Measurements from ENCODE around the gene NFATC2.

DNA sequence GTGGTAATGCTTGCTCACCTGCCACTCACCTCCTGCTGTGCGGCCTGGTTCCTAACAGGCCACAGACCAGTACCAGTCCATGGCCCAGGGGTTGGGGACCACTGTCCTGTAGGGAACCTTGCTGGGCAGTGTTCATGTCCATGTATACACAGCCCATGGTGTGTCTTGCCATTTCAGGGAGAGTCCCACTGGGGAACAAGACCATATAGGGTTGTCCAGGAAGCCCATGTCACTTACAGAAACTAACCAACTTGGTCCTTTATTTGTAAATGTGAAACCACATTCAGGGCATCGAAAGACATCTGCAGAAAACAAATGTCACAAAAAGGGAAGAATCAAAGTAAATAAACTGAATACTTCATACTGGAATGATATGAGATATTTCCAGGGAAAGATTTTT is 179.1 kb downstream of the NFATC2 start:
- TF ChIP-seq EP300 (IDR thresholded peaks at IDR 0.05; ENCODE audit: borderline replicate concordance), result no peak
- no peak for TF ChIP-seq CEBPB (IDR thresholded peaks at IDR 0.05)
- TF ChIP-seq EGR1 (IDR thresholded peaks at IDR 0.05), result no peak
- TF ChIP-seq TCF12 (IDR thresholded peaks at IDR 0.05; ENCODE audit: low read depth), result no peak
- TF ChIP-seq YY1 (IDR thresholded peaks at IDR 0.05; ENCODE audit: low read depth), result no peak
- TF ChIP-seq CREB1 (IDR thresholded peaks at IDR 0.05; ENCODE audit: low read depth), result no peak
- TF ChIP-seq, protein P1, sequence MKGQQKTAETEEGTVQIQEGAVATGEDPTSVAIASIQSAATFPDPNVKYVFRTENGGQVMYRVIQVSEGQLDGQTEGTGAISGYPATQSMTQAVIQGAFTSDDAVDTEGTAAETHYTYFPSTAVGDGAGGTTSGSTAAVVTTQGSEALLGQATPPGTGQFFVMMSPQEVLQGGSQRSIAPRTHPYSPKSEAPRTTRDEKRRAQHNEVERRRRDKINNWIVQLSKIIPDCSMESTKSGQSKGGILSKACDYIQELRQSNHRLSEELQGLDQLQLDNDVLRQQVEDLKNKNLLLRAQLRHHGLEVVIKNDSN (IDR thresholded peaks at IDR 0.05), result no peak
- TF ChIP-seq, protein P2, sequence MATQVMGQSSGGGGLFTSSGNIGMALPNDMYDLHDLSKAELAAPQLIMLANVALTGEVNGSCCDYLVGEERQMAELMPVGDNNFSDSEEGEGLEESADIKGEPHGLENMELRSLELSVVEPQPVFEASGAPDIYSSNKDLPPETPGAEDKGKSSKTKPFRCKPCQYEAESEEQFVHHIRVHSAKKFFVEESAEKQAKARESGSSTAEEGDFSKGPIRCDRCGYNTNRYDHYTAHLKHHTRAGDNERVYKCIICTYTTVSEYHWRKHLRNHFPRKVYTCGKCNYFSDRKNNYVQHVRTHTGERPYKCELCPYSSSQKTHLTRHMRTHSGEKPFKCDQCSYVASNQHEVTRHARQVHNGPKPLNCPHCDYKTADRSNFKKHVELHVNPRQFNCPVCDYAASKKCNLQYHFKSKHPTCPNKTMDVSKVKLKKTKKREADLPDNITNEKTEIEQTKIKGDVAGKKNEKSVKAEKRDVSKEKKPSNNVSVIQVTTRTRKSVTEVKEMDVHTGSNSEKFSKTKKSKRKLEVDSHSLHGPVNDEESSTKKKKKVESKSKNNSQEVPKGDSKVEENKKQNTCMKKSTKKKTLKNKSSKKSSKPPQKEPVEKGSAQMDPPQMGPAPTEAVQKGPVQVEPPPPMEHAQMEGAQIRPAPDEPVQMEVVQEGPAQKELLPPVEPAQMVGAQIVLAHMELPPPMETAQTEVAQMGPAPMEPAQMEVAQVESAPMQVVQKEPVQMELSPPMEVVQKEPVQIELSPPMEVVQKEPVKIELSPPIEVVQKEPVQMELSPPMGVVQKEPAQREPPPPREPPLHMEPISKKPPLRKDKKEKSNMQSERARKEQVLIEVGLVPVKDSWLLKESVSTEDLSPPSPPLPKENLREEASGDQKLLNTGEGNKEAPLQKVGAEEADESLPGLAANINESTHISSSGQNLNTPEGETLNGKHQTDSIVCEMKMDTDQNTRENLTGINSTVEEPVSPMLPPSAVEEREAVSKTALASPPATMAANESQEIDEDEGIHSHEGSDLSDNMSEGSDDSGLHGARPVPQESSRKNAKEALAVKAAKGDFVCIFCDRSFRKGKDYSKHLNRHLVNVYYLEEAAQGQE (IDR thresholded peaks at IDR 0.05; ENCODE audit: low read depth), result no peak
- TF ChIP-seq, protein P3, sequence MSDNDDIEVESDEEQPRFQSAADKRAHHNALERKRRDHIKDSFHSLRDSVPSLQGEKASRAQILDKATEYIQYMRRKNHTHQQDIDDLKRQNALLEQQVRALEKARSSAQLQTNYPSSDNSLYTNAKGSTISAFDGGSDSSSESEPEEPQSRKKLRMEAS (IDR thresholded peaks at IDR 0.05), result no peak
- no peak for TF ChIP-seq RAD21 (IDR thresholded peaks at IDR 0.05; ENCODE audit: low read depth)
- no peak for TF ChIP-seq FOXM1 (IDR thresholded peaks at IDR 0.05; ENCODE audit: borderline replicate concordance, low read depth)
- TF ChIP-seq TAF1 (IDR thresholded peaks at IDR 0.05; ENCODE audit: low read depth), result no peak
- no peak for TF ChIP-seq NFIC (IDR thresholded peaks at IDR 0.05)
